GM10266 (cell line): ENCODE measurements around the gene SYNJ2.

ENCODE experiments used
- DNase-seq: peaks from one replicate; pipeline ENCODE4 v3.0.0; 2012; ENCODE audit errors: extremely low spot score
- TF ChIP-seq, protein P1 (sequence below): IDR thresholded peaks from 2 replicates; pipeline ENCODE4 v1.5.1; 2012; ENCODE audit warnings: mild to moderate bottlenecking, low read depth; ENCODE audit not compliant: control insufficient read depth, insufficient read depth; ENCODE audit errors: missing control alignments

SYNJ2 gene

DNA sequence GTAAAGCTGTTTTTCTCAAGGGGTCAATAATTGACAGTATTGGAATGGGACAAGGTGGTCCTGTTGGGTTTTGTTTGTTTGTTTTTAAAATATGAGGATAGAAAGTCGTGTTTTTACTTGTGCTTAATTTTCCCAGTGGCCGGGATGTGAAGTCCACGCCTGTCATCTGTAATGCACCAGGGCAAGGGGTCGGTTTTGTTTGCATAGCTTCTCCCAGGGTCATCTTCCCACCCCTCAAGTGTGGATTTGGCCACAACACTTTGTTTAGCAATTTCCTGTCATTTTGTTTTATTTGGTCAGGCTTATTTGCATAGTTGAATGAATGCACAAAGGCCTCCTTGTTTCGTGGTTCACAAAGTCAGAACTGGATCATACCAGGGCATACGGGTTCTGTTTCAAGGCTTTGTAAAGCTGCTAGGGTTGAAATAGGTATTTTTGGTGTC is 29.8 kb downstream of the SYNJ2 start:
- no peak for DNase-seq
- TF ChIP-seq, protein P1, sequence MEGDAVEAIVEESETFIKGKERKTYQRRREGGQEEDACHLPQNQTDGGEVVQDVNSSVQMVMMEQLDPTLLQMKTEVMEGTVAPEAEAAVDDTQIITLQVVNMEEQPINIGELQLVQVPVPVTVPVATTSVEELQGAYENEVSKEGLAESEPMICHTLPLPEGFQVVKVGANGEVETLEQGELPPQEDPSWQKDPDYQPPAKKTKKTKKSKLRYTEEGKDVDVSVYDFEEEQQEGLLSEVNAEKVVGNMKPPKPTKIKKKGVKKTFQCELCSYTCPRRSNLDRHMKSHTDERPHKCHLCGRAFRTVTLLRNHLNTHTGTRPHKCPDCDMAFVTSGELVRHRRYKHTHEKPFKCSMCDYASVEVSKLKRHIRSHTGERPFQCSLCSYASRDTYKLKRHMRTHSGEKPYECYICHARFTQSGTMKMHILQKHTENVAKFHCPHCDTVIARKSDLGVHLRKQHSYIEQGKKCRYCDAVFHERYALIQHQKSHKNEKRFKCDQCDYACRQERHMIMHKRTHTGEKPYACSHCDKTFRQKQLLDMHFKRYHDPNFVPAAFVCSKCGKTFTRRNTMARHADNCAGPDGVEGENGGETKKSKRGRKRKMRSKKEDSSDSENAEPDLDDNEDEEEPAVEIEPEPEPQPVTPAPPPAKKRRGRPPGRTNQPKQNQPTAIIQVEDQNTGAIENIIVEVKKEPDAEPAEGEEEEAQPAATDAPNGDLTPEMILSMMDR: no peak

DNA sequence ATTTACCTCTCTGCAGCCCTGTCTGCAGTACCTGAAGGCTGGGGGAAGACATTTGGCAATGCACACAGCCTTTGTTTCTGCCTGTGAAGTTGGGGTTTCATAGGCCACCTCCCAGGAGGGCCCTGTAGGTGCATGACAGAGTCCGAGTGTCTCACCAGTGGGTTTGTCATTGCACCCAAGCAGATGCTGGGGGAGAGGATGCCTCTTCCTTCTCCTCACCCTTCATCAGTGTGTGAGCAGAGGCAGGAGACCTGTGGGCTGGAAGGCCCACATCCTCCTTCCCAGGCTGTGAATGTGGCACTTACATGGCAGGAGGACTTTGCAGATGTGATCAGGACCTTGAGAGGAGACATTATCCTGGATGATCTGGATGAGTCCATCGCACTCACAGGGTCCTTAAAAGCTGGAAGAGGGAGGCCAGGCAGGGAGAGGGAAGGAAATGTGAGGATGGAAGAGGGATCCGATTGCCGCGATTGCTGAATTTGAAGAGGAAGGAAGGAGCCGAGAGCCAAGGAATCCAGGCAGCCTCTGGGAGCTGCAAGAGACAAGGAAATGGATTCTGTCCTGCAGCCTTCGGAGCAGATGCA is 30.4 kb downstream of the SYNJ2 start:
- DNase-seq: no peak
- TF ChIP-seq, protein P1: no peak

DNA sequence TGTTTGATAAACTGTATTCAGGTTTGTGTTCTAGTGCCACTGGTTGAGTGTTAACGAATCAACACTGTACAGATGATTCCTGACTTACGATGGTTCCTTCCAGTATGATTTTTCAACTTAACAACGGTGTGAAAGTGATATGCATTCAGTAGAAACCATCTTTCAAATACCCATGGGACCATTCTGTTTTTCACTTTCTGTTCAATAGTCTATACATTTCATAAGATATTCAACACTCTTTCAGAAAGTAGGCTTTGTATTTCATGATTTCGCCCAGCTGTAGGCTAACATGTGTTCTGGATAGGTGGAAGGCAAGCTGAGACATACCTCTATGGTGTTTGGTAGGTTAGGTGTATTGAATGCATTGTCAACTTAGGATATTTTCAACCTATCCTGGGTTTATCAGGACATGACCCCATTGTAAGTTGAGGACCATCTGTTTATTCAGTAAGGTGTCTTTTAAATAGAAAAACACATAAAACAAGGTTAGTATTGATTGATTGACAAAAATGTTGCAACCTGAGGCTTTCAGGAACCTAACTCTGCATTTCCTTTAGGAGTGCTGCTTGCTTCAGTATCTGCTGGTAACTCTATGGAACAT is 32.3 kb downstream of the SYNJ2 start:
- DNase-seq: no peak
- TF ChIP-seq, protein P1: no peak

DNA sequence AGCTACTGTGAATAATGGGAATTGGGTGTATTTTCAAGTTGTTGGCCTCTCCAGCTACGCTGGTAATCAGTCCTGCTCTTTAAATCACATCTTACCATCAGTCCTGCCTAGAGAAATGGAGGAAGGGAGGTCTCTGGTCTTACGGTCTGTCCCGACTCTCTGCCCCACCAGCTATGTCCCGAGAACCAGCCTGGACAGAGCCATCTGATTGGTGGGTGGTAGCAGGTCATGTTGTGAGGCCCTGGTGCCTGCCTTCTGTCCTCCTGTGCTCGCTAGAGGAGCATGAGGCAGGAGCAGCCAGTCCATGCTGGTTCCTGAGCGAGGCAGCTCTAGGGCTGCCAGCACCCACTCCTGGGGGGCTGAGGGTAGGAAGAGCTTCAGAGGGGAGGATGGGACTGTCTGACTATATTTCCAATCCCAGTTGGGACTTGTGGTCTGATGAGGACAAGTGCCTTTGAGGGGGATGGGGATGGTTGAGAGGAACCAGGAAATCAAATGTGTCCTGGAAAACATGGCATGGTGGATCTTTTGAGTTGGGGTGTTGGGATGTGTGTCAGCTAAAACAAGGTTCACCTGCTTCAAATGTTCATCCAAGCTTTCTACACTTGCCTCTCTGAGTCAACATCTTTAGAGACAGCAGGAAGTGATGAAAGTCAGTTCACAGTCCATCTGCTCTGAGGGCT is 33.0 kb downstream of the SYNJ2 start:
- TF ChIP-seq, protein P1: no peak
- no peak for DNase-seq

DNA sequence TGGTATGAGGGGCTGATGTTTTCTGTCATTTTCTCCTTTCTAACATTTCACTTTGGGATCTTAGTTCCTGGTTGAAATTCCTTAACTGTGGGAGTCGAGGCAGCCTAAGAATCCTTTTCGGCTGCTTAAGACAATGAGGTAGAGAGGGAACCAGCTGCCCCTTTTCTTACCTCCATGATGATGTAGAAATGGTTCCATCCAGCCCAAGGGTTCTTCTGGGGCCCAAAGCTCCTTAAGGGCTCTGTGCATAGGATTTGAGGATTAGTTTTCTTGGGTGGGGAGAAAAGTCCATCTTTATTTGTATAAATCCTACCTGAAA is 33.5 kb downstream of the SYNJ2 start:
- TF ChIP-seq, protein P1: no peak
- DNase-seq: no peak

DNA sequence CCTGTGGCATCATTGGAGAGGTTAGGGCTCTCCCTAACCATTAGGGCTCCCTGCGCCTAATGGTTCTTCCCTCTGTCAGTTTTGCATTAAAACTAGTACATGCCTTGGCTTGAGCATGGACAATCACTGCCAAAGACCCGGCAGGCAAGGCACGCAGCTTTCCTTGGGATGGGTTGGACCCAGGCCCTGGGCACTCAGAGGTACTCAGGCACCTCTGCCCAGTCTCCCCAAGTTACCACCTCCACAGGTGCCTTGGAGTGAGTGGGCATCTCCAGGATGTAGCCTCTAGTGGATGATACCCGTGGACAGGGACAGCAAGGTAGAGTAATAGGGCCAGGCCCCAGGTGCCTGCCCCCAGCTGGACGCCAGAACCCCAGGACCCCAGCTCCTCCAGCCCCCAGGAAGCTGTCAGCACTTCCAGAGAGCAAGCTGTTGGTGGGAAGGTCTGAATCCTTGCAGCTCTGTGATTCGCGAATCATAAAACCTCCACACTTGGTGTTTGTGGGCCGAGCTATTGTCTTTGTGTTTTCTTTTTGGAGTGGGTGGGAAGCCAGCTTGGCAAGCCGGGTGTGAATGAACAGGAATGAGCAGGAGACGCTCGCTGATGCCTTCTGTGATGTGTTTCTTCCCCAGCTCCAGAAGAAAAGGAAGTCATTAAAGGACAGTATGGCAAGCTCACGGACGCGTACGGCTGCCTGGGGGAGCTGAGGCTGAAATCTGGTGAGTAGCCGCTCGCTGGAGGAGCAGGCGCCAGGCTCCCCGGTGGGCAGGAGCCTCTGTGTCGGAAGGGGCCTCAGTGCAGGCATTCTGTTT is 35.1 kb downstream of the SYNJ2 start:
- TF ChIP-seq, protein P1: no peak
- DNase-seq: no peak

DNA sequence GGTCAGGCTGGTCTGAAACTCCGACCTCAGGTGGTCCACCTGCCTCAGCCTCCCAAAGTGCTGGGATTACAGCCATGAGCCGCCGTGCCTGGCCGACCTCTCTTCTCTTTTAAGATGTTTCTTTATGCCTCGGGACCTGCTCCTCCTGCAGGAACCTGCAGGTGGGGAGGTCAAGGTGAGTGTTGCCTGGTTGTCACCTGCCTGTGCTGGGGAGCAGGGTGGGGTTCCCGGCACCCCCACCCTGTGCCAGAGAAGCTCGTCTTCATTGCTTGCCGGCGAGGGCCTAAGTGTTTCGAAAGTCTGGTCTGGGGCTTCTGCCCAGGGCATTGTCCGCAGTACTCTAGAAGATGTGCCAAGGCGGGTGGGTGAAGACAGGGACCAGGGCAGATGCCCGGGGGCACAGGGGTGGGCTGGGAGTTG is 36.0 kb downstream of the SYNJ2 start:
- TF ChIP-seq, protein P1: no peak
- DNase-seq: no peak
